Measurements from ENCODE around the gene GOLGA6L2. TPM values are rescaled to one million over a fixed set of nuclear protein-coding genes. Genes with fewer than 3 reads are reported as not detected.
"Not testable (repeated sequence)": the region's sequence is repeated elsewhere in the genome, so short reads cannot be mapped to it uniquely, and the experiment has no call there.

Gene GOLGA6L2
- total and polyA plus RNA-seq, 2 of the 13 experiments (the other 11 are each of a cell fraction or from before 2014, with no cell fraction given) = not detected

DNA sequence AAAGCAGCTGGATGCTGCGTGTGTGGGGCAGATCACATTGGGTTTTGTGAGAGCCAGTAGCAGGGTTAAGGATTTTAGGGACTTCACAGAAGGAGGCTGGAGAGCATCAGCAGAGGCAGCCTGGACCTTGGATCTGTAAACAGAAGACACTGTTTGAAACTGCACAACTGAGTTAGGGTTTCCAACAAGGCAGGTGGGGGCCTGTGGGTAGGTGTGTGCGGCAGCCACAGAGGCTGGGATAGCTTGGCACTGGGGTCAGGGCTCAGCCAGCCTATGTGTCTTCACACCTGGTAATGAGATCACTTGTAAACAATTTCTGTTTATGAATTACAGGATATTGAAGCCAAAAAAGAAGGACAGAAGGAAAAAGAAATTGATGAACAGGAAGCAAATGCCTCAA, 12.3 kb downstream of the GOLGA6L2 start:
- H3K9ac ChIP-seq (ENCODE audit: insufficient read depth, low read depth, low read length); ATAC-seq; H3K9me3 ChIP-seq (ENCODE audit: low read length); POLR2A ChIA-PET; CTCF ChIA-PET (ENCODE audit: low intra/inter-chr PET ratio, low total read pairs); BruUV-seq (replicated peaks); H4K20me1 ChIP-seq (ENCODE audit: insufficient read depth, low read length); H3K36me3 ChIP-seq (replicated peaks in 1 of 2; ENCODE audit: control insufficient read depth in 1 of 2, insufficient read depth in 2 of 2, low read length in 2 of 2); H3K27me3 ChIP-seq (ENCODE audit: control insufficient read depth in 1 of 2, insufficient read depth in 2 of 2, low read length in 2 of 2); H3K79me2 ChIP-seq (ENCODE audit: insufficient read depth, low read length); H3K27ac ChIP-seq (ENCODE audit: extremely low read length, insufficient read depth, low read length); DNase-seq (ENCODE audit: low spot score); H3K4me3 ChIP-seq (replicated peaks in 1 of 3; ENCODE audit: insufficient read depth in 1 of 3, low read depth in 2 of 3, low read length in 3 of 3); FAIRE-seq; H3K4me2 ChIP-seq (ENCODE audit: low read depth, low read length); intact Hi-C loops (cut with micrococcal nuclease; ENCODE audit: unreplicated experiment); in situ Hi-C loops (cut with HindIII; ENCODE audit: extremely low pct_ligation_motif_present, low pct_unique_long_range_greater_than_20kb); H2AFZ ChIP-seq (ENCODE audit: low read length): not testable (repeated sequence)
- WGBS (ENCODE audit: low lambda C conversion rate) = 0% methylated on average over 2 of the region's 2 CpGs
- TF ChIP-seq, protein P1, sequence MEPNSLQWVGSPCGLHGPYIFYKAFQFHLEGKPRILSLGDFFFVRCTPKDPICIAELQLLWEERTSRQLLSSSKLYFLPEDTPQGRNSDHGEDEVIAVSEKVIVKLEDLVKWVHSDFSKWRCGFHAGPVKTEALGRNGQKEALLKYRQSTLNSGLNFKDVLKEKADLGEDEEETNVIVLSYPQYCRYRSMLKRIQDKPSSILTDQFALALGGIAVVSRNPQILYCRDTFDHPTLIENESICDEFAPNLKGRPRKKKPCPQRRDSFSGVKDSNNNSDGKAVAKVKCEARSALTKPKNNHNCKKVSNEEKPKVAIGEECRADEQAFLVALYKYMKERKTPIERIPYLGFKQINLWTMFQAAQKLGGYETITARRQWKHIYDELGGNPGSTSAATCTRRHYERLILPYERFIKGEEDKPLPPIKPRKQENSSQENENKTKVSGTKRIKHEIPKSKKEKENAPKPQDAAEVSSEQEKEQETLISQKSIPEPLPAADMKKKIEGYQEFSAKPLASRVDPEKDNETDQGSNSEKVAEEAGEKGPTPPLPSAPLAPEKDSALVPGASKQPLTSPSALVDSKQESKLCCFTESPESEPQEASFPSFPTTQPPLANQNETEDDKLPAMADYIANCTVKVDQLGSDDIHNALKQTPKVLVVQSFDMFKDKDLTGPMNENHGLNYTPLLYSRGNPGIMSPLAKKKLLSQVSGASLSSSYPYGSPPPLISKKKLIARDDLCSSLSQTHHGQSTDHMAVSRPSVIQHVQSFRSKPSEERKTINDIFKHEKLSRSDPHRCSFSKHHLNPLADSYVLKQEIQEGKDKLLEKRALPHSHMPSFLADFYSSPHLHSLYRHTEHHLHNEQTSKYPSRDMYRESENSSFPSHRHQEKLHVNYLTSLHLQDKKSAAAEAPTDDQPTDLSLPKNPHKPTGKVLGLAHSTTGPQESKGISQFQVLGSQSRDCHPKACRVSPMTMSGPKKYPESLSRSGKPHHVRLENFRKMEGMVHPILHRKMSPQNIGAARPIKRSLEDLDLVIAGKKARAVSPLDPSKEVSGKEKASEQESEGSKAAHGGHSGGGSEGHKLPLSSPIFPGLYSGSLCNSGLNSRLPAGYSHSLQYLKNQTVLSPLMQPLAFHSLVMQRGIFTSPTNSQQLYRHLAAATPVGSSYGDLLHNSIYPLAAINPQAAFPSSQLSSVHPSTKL (CRISPR knock-in tag; IDR thresholded peaks at IDR 0.05) = peak; percentile 17; the same call in 1 of the 2 replicates
- TF ChIP-seq HNF4A (CRISPR knock-in tag; IDR thresholded peaks at IDR 0.05) = 0 out of 2 replicates have a peak, but pooled peaks have one; percentile 9
- TF ChIP-seq, protein P2, sequence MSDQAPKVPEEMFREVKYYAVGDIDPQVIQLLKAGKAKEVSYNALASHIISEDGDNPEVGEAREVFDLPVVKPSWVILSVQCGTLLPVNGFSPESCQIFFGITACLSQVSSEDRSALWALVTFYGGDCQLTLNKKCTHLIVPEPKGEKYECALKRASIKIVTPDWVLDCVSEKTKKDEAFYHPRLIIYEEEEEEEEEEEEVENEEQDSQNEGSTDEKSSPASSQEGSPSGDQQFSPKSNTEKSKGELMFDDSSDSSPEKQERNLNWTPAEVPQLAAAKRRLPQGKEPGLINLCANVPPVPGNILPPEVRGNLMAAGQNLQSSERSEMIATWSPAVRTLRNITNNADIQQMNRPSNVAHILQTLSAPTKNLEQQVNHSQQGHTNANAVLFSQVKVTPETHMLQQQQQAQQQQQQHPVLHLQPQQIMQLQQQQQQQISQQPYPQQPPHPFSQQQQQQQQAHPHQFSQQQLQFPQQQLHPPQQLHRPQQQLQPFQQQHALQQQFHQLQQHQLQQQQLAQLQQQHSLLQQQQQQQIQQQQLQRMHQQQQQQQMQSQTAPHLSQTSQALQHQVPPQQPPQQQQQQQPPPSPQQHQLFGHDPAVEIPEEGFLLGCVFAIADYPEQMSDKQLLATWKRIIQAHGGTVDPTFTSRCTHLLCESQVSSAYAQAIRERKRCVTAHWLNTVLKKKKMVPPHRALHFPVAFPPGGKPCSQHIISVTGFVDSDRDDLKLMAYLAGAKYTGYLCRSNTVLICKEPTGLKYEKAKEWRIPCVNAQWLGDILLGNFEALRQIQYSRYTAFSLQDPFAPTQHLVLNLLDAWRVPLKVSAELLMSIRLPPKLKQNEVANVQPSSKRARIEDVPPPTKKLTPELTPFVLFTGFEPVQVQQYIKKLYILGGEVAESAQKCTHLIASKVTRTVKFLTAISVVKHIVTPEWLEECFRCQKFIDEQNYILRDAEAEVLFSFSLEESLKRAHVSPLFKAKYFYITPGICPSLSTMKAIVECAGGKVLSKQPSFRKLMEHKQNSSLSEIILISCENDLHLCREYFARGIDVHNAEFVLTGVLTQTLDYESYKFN (CRISPR knock-in tag; conservative IDR thresholded peaks at IDR 0.05) = 0 out of 2 replicates have a peak, but pooled peaks have one; percentile 16
- H3K4me1 ChIP-seq (ENCODE audit: insufficient read depth, low read length) = peaks cover 12% of the 10 kb centered on the region; the same call in 1 of the 2 replicates

DNA sequence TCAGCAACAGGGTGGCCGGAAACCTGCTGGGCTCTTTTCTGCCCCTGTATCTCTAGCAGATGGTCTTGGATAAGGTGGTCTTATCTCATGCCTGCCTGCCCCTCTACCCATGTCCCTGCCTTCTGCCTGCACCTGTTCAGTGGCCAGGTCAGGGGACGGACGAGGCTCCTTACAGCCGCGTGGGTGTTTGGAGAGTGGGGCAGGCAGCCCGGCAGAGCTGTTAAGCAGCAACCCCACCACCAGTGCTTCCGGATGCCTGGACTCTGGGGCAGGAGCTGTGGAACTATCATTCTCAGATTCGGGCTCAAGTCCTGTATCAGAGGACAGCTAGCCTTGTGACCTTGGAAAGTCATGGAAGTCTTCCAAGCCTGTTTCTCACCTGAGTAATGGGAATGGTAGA, 21.7 kb downstream of the GOLGA6L2 start:
- FAIRE-seq = not testable (repeated sequence)

More for the DNA sequence above, 21.7 kb downstream of the GOLGA6L2 start:
- intact Hi-C loops (cut with micrococcal nuclease; ENCODE audit: unreplicated experiment); H3K36me3 ChIP-seq (replicated peaks in 1 of 2; ENCODE audit: control insufficient read depth in 1 of 2, insufficient read depth in 2 of 2, low read length in 2 of 2); DNase-seq (ENCODE audit: low spot score); BruUV-seq (replicated peaks); H3K79me2 ChIP-seq (ENCODE audit: insufficient read depth, low read length); H3K27ac ChIP-seq (ENCODE audit: extremely low read length, insufficient read depth, low read length); H3K4me3 ChIP-seq (replicated peaks in 1 of 3; ENCODE audit: insufficient read depth in 1 of 3, low read depth in 2 of 3, low read length in 3 of 3); H4K20me1 ChIP-seq (ENCODE audit: insufficient read depth, low read length); H2AFZ ChIP-seq (ENCODE audit: low read length); H3K9ac ChIP-seq (ENCODE audit: insufficient read depth, low read depth, low read length); ATAC-seq; POLR2A ChIA-PET; H3K9me3 ChIP-seq (ENCODE audit: low read length); H3K27me3 ChIP-seq (ENCODE audit: control insufficient read depth in 1 of 2, insufficient read depth in 2 of 2, low read length in 2 of 2); CTCF ChIA-PET (ENCODE audit: low intra/inter-chr PET ratio, low total read pairs); in situ Hi-C loops (cut with HindIII; ENCODE audit: extremely low pct_ligation_motif_present, low pct_unique_long_range_greater_than_20kb); H3K4me2 ChIP-seq (ENCODE audit: low read depth, low read length): not testable (repeated sequence)
- peaks cover 26% of the 10 kb centered on the region for H3K4me1 ChIP-seq (ENCODE audit: insufficient read depth, low read length)
- 37% methylated on average over 3 of the region's 8 CpGs for WGBS (ENCODE audit: low lambda C conversion rate)

Data from HepG2 (cell line).